Activated CD4-positive, alpha-beta T cell treated with anti-CD3 and anti-CD28 coated beads, Interleukin-2, amount 50 U/mL, for 4 hours (primary cell): ENCODE measurements around the gene IFNAR1.
"Not testable (repeated sequence)": the region's sequence is repeated elsewhere in the genome, so short reads cannot be mapped to it uniquely, and the experiment has no call there.

Experiments
- DNase-seq, 2 experiments: peaks; one replicate each; pipeline ENCODE4 v3.0.0-alpha.2; 2020

The IFNAR1 gene

GRCh38 chr21:33378081-33378480 lies 53.3 kb downstream of the IFNAR1 start:
- no peak for DNase-seq

GRCh38 chr21:33379934-33380333 lies 55.2 kb downstream of the IFNAR1 start:
- DNase-seq: not testable (repeated sequence)

- peak; percentile 88 to 91 for DNase-seq
Observed at GRCh38 chr21:33380483-33380998, 55.8 kb downstream of the IFNAR1 start.

GRCh38 chr21:33381381-33381780 lies 56.6 kb downstream of the IFNAR1 start:
- not testable (repeated sequence) for DNase-seq

DNA sequence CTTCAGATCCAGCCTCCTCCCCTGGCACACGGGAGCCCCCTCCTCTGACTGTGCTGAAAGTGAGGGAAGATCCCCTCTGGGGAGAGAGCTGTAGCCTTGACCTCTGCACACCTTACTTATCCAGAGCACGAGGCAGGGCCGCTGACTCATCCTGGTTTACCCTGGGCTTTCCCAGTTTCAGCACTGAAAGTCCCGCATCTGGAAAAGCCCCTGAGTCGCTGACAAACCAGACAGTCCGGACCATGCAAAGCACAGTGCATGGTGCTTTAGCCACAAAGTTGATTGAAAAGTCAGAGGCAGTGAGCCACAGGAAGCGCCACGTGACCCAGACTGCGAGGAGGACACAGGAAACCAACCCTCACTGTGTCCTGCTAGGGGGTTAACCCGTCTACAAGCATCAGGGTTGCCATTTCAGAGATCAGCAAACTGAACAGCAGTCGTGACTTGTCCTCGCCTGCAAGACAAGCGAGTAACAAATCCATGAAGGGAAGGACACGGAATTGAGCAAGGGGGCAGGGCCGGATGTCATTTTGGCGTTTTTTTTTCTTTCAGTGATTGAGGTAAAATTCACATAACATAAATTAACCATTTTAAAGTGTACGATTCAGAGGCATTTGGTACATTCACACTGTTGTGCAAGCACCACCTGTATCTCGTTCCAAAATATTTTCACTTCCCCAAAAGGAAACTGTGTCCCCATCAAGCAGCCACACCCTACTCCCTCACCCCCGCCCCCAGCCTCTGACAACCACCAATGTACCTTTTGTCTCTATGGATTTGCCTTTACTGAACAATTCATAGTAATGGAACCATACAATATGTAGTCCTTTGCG lies 58.5 kb downstream of the IFNAR1 start:
- peak; percentile 56 to 65 for DNase-seq

GRCh38 chr21:33384841-33385331 lies 60.1 kb downstream of the IFNAR1 start:
- no peak for DNase-seq

DNA sequence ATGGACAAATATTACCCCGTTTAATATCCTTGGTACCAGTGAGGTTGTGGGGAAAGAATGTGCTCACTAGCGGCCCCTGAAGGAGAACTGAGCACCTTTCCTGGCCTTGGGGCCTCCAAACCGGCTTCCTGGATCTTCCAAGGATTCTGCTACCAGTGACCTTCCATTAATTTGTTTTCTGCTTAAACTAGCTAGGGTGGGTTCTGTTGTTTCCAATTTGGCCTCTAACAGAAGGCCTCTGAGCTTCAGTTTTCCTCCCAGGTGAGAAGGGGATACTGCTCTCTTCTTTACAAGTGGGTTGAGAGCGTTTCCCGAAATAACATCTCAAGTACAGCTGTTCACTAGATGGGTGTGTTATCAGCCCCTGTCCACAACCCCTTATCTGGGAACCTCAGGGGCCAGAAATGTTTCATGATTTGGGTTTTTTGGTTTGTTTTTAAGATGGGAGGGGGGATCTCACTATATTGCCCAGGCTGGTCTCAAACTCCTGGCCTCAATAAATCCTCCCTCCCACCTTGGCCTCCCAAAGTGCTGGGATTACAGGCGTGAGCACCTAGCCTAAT lies 61.5 kb downstream of the IFNAR1 start:
- DNase-seq: no peak

DNA sequence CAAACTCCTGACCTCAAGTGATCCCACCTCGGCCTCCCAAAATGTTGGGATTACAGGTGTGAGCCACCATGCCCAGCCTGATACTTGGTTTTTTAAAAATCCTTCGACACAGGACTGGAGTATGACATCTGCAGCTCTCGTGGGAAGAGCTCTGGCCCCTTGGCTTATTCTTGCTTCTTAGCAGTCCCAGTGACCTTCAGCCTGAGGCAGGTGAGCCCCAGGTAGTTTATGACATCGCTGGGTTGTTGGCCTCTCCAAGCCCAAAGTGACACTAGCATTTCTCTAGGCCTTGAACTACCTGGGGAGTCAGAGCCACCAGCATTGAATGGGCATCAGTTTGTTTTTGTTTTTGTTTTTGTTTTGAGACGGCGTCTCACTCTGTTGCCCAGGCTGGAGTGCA lies 62.5 kb downstream of the IFNAR1 start:
- DNase-seq: no peak

DNA sequence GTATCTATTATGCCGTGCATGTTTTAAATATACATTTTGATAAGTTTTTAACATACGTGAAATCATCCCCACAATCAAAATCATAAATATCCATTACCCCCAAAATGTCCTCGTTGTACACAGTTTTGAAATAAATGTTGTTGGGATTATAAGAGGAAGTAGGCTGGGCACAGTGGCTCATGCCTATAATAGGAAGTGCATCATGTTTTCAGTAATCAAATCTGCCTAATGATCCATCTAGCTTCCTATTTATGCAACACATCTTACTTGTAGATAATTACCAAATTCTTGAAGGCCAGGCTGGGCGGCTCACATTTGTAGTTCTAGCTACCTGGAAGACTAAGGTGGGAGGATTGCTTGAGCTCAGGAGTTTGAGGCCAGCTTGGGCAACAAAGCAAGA lies 63.4 kb downstream of the IFNAR1 start:
- no peak for DNase-seq

GRCh38 chr21:33390479-33390878 lies 65.7 kb downstream of the IFNAR1 start:
- no peak for DNase-seq

GRCh38 chr21:33391656-33392055 lies 66.9 kb downstream of the IFNAR1 start:
- no peak for DNase-seq

GRCh38 chr21:33392284-33392985 lies 67.7 kb downstream of the IFNAR1 start:
- no peak for DNase-seq

DNA sequence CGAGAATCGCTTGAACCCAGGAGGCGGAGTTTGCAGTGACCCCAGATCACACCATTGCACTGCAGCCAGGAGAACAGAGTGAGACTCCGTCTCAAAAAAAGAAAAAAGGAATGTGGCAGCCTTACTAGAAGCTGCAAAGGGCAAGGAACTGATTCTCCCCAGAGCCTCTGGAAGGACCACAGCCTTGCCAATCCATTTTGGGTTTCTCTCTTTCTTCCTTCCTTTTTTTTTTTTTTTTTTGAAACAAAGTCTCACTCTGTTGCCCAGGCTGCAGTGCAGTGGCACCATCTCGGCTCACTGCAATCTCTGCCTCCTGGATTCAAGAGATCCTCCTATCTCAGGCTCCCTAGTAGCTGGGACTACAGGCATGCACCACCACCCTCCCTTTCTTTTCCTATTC lies 68.6 kb downstream of the IFNAR1 start:
- no peak for DNase-seq

DNA sequence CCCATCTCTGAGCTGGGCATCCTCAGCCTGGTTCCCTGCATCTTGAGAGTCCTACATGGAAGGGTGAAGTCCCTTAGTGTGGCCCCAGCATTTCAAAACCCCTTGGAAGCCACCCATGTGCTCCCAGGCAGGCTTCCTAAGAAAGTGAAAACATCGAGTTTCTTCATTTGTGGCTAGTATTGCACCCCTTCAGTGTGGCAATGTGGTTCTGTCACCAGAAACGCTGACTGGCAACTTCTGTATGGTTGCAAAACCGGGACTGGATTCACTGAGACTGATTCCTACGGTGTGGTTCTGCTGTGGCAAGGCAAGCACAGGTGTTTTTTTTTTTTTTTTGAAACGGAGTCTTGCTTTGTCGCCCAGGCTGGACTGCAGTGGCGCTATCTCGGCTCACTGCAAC lies 69.5 kb downstream of the IFNAR1 start:
- no peak for DNase-seq

- DNase-seq: no peak
Observed at GRCh38 chr21:33395891-33396331, 71.1 kb downstream of the IFNAR1 start.

DNA sequence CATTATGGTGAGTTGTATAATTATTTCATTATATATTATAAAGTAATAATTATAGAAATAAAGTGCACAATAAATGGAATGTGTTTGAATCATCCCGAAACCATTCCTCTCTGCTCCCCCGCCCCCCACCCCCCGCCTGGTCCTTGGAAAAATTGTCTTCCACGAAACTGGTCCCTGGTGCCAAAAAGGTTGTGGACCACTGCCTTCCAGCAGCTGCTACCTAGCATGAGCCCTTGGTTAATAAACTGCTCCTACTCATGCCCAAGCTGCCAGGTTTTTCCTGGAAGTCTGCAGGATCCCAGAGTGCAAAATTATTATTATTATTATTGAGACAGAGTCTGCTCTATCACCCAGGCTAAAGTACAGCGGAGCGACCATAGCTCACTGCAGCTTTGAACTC lies 71.7 kb downstream of the IFNAR1 start:
- DNase-seq: no peak

GRCh38 chr21:33396951-33397350 lies 72.2 kb downstream of the IFNAR1 start:
- no peak for DNase-seq

DNA sequence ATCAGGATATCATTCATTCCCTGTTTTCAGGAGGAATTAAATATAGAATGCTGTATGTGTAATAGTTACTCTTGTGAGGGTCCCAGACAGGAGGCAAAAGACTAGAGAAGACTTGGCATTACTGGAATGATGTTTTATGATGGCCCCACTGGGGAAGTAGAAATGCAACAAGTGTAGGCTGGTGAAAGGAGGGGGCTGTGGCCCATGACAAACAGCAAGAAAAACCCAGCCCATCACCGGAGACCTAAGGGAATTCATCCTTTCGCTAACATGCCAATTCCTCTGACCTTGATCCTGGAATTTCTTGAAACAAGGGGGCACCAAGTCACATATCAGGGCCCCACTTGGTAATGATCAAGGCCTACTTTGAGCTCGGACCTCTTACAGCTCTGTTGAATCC lies 72.9 kb downstream of the IFNAR1 start:
- no peak for DNase-seq

GRCh38 chr21:33398361-33398760 lies 73.6 kb downstream of the IFNAR1 start:
- DNase-seq: no peak

DNA sequence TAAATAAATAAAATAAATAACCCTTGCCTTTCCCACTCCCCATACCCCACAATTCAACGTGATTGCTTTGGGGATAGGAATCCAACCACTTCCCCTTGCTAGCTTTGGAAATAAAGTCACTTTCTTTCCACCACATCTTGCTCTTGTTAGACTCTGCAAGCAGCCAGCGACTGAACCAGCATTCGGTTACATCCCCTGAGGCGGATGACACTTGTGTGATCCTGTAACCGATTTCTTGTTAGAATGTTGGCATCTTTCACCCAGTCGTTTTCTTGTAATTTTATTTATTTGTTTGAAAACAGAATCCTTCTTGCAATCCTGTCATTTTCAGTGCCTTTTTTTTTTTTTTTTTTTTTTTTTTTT lies 76.8 kb downstream of the IFNAR1 start:
- no peak for DNase-seq

- no peak for DNase-seq
Observed at GRCh38 chr21:33402001-33402979, 77.5 kb downstream of the IFNAR1 start.

GRCh38 chr21:33403128-33403785 lies 78.5 kb downstream of the IFNAR1 start, which contains the start of gene IFNGR2:
TSS of gene IFNGR2 (plus strand) at chr21:33403413. CDS start at chr21:33403544, 131 bp downstream.
- peak; percentile 34 to 45 for DNase-seq
